Chondrocyte (in vitro differentiated cells): ENCODE data around the gene VPS18. TPM values are rescaled to one million over a fixed set of nuclear protein-coding genes. Genes with fewer than 3 reads are reported as not detected.

Experiments
- DNase-seq: peaks from one replicate; pipeline ENCODE4 v3.0.0; 2021; ENCODE audit warnings: mixed read lengths, low spot score
- H3K27ac Mint-ChIP-seq: one replicate; pipeline ENCODE4 v1.8.0; 2021; ENCODE audit warnings: mild to moderate bottlenecking, moderate library complexity, mixed read lengths; ENCODE audit not compliant: unreplicated experiment
- H3K27me3 Mint-ChIP-seq: 2 replicates; pipeline ENCODE4 v1.8.0; 2021; ENCODE audit warnings: low read depth, mixed read lengths
- H3K36me3 Mint-ChIP-seq: 2 replicates; pipeline ENCODE4 v1.8.0; 2021; ENCODE audit warnings: low read depth, mixed read lengths
- H3K4me1 Mint-ChIP-seq: 2 replicates; pipeline ENCODE4 v1.8.0; 2021; ENCODE audit warnings: low read depth, mild to moderate bottlenecking, mixed read lengths
- H3K4me3 Mint-ChIP-seq: one replicate; pipeline ENCODE4 v1.8.0; 2021; ENCODE audit warnings: mild to moderate bottlenecking, moderate library complexity, mixed read lengths; ENCODE audit not compliant: unreplicated experiment
- H3K9me3 Mint-ChIP-seq: 2 replicates; pipeline ENCODE4 v1.8.0; 2021; ENCODE audit warnings: low read depth, mixed read lengths
- CTCF ChIP-seq: fragments of 200-600 bp; sonication (generic); IDR thresholded peaks from 2 replicates; pipeline ENCODE4 v1.5.0; 2021; ENCODE audit warnings: antibody characterized with exemption, mild to moderate bottlenecking, moderate library complexity
- total RNA-seq: library from RNA; stranded (reverse); gene quantifications from 3 replicates; pipeline ENCODE4 v1.2.1, GENCODE V29; 2021

Gene VPS18
- total RNA-seq, 1 donor from 2014 or later, result 33.0 TPM

- no peak overlapping the region for H3K27ac Mint-ChIP-seq
- H3K9me3 Mint-ChIP-seq, result no peaks in the 10 kb centered on the region
- H3K4me1 Mint-ChIP-seq, result no peaks in the 10 kb centered on the region
- H3K4me3 Mint-ChIP-seq, result no peak overlapping the region
- no peaks in the 10 kb centered on the region for H3K36me3 Mint-ChIP-seq
- no peaks in the 10 kb centered on the region for H3K27me3 Mint-ChIP-seq
- DNase-seq, result no peak
- TF ChIP-seq CTCF, result no peak
These were observed 24.0 kb downstream of the VPS18 start for GRCh38 chr15:40918146-40918798.

GRCh38 chr15:40918799-40919392 lies 24.6 kb downstream of the VPS18 start:
- no peak overlapping the region for H3K27ac Mint-ChIP-seq
- H3K36me3 Mint-ChIP-seq, result no peaks in the 10 kb centered on the region
- H3K27me3 Mint-ChIP-seq, result no peaks in the 10 kb centered on the region
- no peak for TF ChIP-seq CTCF
- DNase-seq, result no peak
- H3K4me3 Mint-ChIP-seq, result no peak overlapping the region
- H3K9me3 Mint-ChIP-seq, result no peaks in the 10 kb centered on the region
- no peaks in the 10 kb centered on the region for H3K4me1 Mint-ChIP-seq

- Mint-ChIP-seq H3K36me3 (no peaks in the 10 kb centered on the region), H3K27me3 (peaks cover 11% of the 10 kb centered on the region), H3K9me3 (no peaks in the 10 kb centered on the region), H3K4me3 (no peak overlapping the region), H3K4me1 (peaks cover 9% of the 10 kb centered on the region), H3K27ac (no peak overlapping the region)
- DNase-seq, result no peak
- no peak for TF ChIP-seq CTCF
These were observed 27.8 kb downstream of the VPS18 start for GRCh38 chr15:40921949-40922607.

GRCh38 chr15:40922608-40923005 lies 28.4 kb downstream of the VPS18 start:
- Mint-ChIP-seq H3K27ac (no peak overlapping the region), H3K27me3 (peaks cover 14% of the 10 kb centered on the region), H3K4me1 (peaks cover 12% of the 10 kb centered on the region), H3K4me3 (no peak overlapping the region), H3K36me3 (no peaks in the 10 kb centered on the region), H3K9me3 (no peaks in the 10 kb centered on the region)
- DNase-seq, result no peak
- TF ChIP-seq CTCF, result no peak

GRCh38 chr15:40923551-40923950 lies 29.3 kb downstream of the VPS18 start:
- Mint-ChIP-seq H3K4me3 (no peak overlapping the region), H3K27ac (no peak overlapping the region), H3K36me3 (no peaks in the 10 kb centered on the region), H3K4me1 (peaks cover 13% of the 10 kb centered on the region), H3K9me3 (no peaks in the 10 kb centered on the region), H3K27me3 (peaks cover 14% of the 10 kb centered on the region)
- no peak for DNase-seq
- no peak for TF ChIP-seq CTCF
